ENCODE results near the gene DSG3. TPM values are rescaled to one million over a fixed set of nuclear protein-coding genes. Genes with fewer than 3 reads are reported as not detected.

Gene DSG3
- total and polyA plus RNA-seq, 2 of the 13 experiments (the other 11 are each of a cell fraction or from before 2014, with no cell fraction given): not detected

DNA sequence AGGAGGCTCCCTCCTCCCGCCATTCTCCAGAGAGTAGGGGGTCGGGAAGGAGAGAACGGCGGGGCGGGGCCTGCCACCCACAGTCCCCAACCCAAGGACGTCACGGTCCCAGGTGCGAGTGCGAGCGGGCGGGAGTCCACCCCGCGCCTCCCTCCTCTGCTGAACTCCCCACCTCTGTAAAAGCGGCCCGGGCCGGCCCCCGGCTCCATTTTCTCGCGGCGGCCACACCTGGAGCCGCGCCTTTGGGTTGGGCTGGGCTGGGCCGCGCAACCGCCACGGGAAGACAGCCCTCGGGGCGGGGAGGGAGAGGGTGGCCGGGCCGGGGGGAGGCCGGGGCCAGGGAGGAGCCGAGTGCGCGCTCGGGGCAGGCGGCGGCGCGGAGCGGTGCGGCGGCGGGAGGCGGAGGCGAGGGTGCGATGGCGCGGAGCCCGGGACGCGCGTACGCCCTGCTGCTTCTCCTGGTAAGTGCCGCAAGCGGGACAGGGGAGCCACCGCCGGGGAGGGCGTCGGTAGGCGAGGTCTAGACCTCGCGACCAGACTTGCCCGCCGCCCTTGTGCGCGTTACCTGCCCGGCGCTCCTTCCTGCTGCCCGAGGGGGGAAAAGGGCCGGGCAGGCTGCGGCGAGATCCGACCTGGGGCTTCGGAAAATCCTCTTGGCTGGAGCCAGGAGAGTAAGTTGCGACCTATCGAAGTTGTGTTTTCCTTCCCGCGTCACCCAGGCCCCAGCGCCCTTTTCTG lies 50.5 kb downstream of the DSG3 start, which contains the start of gene DSG2 (continued):
- TF ChIP-seq RERE (CRISPR knock-in tag; IDR thresholded peaks at IDR 0.05; ENCODE audit: low read depth) (no peak), HNF1B (CRISPR knock-in tag; IDR thresholded peaks at IDR 0.05) (peak; percentile 52; the same call in 1 of the 2 replicates), ARID5B (CRISPR knock-in tag; IDR thresholded peaks at IDR 0.05) (peak; percentile 48; the same call in 1 of the 2 replicates), ETV6 (CRISPR knock-in tag; conservative IDR thresholded peaks at IDR 0.05) (peak; percentile 9; the same call in 1 of the 2 replicates), GLI4 (CRISPR knock-in tag; IDR thresholded peaks at IDR 0.05; ENCODE audit: borderline replicate concordance) (peak; percentile 54; the same call in 1 of the 2 replicates), FOSL2 (CRISPR knock-in tag; IDR thresholded peaks at IDR 0.05) (no peak), ZBTB39 (CRISPR knock-in tag; IDR thresholded peaks at IDR 0.05) (no peak), ZNF563 (CRISPR knock-in tag; IDR thresholded peaks at IDR 0.05) (peak; percentile 56; the same call in 1 of the 2 replicates), POLR2G (IDR thresholded peaks at IDR 0.05; ENCODE audit: low read depth, low read length) (peak; percentile 70)
- TF ChIP-seq, protein P1, sequence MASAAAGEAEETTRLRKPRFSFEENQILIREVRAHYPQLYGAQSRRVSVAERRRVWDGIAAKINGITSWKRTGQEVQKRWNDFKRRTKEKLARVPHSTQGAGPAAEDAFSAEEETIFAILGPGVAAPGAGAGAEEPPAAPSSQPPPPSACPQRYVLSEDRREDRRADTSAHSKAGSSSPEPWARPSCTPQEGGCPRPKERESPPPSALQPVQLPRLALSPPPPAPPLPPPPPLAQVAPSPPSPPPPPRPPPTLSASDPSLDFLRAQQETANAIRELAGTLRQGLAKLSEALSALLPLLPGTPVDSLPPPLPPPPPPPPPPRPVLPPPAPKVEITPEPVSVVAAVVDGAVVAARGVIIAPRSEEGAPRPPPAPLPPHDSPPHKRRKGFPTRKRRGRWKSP (CRISPR knock-in tag; IDR thresholded peaks at IDR 0.05): 0 out of 2 replicates have a peak, but pooled peaks have one; percentile 28
